H1 (cell line): ENCODE results near the gene ENAH.

Source experiments
- ATF2 ChIP-seq: IDR thresholded peaks from 2 replicates; pipeline ENCODE4 v1.6.1; 2012; ENCODE audit warnings: low read length, inconsistent platforms
- BCL11A ChIP-seq, 2 experiments: IDR thresholded peaks; one replicate each; pipeline ENCODE4 v1.6.1; 2011; ENCODE audit warnings: low read depth in 2 of 2, low read length in 2 of 2, mild to moderate bottlenecking in 2 of 2
- CTCF ChIP-seq, 3 experiments: IDR thresholded peaks; 1 replicate in 2 of 3; 2 replicates in 1 of 3; pipeline versions ENCODE4 v1.5.1 to v1.6.1; 2011; ENCODE audit warnings: low read length in 3 of 3, mild to moderate bottlenecking in 3 of 3, inconsistent platforms in 2 of 3, low read depth in 1 of 3, moderate library complexity in 1 of 3; ENCODE audit not compliant: insufficient read depth in 1 of 3; ENCODE audit errors: control extremely low read depth in 1 of 3
- EP300 ChIP-seq, 2 experiments: IDR thresholded peaks; 1 replicate in 1 of 2; 2 replicates in 1 of 2; pipeline ENCODE4 v1.6.1; 2011 to 2012; ENCODE audit warnings: low read depth in 2 of 2, low read length in 2 of 2, mild to moderate bottlenecking in 2 of 2, borderline replicate concordance in 1 of 2, inconsistent platforms in 1 of 2, moderate library complexity in 1 of 2
- GABPA ChIP-seq: IDR thresholded peaks from 2 replicates; pipeline ENCODE4 v1.6.1; 2011; ENCODE audit warnings: mild to moderate bottlenecking, low read length, moderate library complexity, borderline replicate concordance; ENCODE audit not compliant: insufficient read depth
- HDAC6 ChIP-seq: IDR thresholded peaks from one replicate; pipeline ENCODE4 v1.7.1; 2012; ENCODE audit warnings: low read depth, mild to moderate bottlenecking, inconsistent platforms, low read length, moderate library complexity
- POLR2A ChIP-seq, 2 experiments: IDR thresholded peaks; 1 replicate in 1 of 2; 2 replicates in 1 of 2; pipeline ENCODE4 v1.6.1; 2011; ENCODE audit warnings: low read depth in 2 of 2, low read length in 2 of 2, mild to moderate bottlenecking in 2 of 2; ENCODE audit errors: control extremely low read depth in 1 of 2
- RAD21 ChIP-seq, 2 experiments: IDR thresholded peaks in 1 of 2; conservative IDR thresholded peaks in 1 of 2; 2 replicates each; pipeline ENCODE4 v1.6.1; 2011; ENCODE audit warnings: low read depth in 2 of 2, low read length in 2 of 2, improper control_type of control experiment in 1 of 2, inconsistent platforms in 1 of 2, mild to moderate bottlenecking in 1 of 2, moderate library complexity in 1 of 2
- RFX5 ChIP-seq: IDR thresholded peaks from 2 replicates; pipeline ENCODE4 v1.6.1; 2011; ENCODE audit warnings: low read depth, low read length, improper control_type of control experiment, borderline replicate concordance
- SIN3A ChIP-seq, 2 experiments: IDR thresholded peaks in 1 of 2; conservative IDR thresholded peaks in 1 of 2; 2 replicates each; pipeline ENCODE4 v1.6.1; 2011 to 2012; ENCODE audit warnings: low read length in 2 of 2, improper control_type of control experiment in 1 of 2, low read depth in 1 of 2, mild to moderate bottlenecking in 1 of 2
- TAF1 ChIP-seq: IDR thresholded peaks from 2 replicates; pipeline ENCODE4 v1.6.1; 2011; ENCODE audit warnings: mild to moderate bottlenecking, low read depth, low read length

GRCh38 chr1:225657462-225657989, 4.6 kb upstream of the ENAH start:
- TF ChIP-seq CTCF (IDR thresholded peaks at IDR 0.05; ENCODE audit: control extremely low read depth in 1 of 3, insufficient read depth in 1 of 3, low read depth in 1 of 3, low read length in 3 of 3) = no peak
- TF ChIP-seq ATF2 = no peak
- no peak for TF ChIP-seq RAD21 (IDR thresholded peaks at IDR 0.05 in 1 of 2, conservative IDR thresholded peaks at IDR 0.05 in 1 of 2; ENCODE audit: low read depth in 2 of 2, low read length in 2 of 2)
- TF ChIP-seq POLR2A (IDR thresholded peaks at IDR 0.05; ENCODE audit: control extremely low read depth in 1 of 2, low read depth in 2 of 2, low read length in 2 of 2) = no peak
- no peak for TF ChIP-seq HDAC6
- TF ChIP-seq BCL11A (IDR thresholded peaks at IDR 0.05; ENCODE audit: low read depth in 2 of 2, low read length in 2 of 2) = no peak
- TF ChIP-seq SIN3A (conservative IDR thresholded peaks at IDR 0.05 in 1 of 2, IDR thresholded peaks at IDR 0.05 in 1 of 2; ENCODE audit: low read depth in 1 of 2, low read length in 2 of 2) = no peak
- no peak for TF ChIP-seq TAF1
- no peak for TF ChIP-seq RFX5
- no peak for TF ChIP-seq GABPA
- no peak for TF ChIP-seq EP300 (IDR thresholded peaks at IDR 0.05; ENCODE audit: borderline replicate concordance in 1 of 2, low read depth in 2 of 2, low read length in 2 of 2)
